NCI-H2227 (cell line): ENCODE data around the gene STK11.
"Not testable (repeated sequence)": the region's sequence is repeated elsewhere in the genome, so short reads cannot be mapped to it uniquely, and the experiment has no call there.

Experiments used
- DNase-seq: peaks from one replicate; lab custom pipeline; 2025; ENCODE audit not compliant: unreplicated experiment; lab: John Stamatoyannopoulos, UW

The STK11 gene

DNA sequence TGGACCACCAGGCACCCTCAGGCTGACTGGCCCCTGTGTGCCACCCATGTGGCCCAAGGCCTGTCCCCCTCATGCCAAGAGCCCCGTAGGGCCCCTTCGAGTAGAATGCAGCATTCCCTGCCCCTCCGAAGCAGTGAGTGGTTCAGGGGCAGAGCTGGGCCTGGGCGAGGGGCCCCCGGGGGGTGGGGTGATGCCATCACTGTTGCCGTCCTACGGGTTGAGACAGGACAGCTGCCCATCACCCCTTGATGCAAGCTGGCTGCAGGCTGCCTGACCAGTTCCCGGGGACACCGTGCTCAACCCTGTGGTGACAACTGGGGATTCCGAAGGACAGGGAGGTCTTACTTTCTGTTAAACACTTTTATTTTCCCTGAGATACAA is 36.2 kb upstream of the STK11 start:
- no peak for DNase-seq

DNA sequence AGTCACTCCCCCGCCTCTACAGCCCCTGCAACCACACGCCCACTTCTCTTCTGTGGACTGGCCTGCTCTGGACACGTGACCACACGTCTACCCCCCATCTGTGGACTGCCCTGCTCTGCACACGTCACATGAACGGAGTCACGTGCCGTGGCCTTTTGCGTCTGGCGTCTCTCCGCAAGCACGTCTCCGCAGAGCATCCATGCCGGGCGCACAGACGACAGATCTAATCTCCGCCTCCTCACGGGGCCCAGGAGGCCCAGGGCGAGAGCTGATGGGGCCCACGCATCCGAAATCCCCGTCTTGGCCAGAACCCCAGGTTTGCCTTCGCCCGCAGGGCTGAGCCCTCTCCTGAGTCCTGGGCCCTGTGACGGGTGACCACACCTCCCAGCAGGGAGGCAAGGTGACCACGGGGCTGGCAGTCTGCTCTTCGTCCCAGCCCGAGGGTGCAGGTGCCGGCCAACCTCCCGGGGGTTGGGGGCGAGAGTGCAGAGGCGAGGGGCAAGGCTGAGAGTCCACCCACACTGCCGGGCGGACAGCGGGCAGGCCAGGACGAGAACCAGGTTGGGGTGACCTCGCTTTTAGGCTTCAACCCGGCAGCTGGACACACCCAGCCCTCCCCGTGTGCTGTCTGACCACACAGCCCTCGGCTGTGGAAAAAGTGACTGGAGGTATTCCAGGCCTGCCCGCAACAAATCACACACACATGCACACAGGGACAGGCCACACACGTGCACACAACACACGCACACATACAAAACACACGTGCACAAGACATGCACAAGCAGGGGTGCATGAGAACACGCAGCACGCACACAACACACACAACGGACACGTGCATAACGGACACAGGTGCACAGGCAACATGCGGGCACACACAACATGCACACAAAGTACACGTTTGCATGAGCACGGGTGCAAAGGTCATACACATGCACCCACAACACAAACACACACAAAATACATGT is 35.4 kb upstream of the STK11 start:
- no peak for DNase-seq

DNA sequence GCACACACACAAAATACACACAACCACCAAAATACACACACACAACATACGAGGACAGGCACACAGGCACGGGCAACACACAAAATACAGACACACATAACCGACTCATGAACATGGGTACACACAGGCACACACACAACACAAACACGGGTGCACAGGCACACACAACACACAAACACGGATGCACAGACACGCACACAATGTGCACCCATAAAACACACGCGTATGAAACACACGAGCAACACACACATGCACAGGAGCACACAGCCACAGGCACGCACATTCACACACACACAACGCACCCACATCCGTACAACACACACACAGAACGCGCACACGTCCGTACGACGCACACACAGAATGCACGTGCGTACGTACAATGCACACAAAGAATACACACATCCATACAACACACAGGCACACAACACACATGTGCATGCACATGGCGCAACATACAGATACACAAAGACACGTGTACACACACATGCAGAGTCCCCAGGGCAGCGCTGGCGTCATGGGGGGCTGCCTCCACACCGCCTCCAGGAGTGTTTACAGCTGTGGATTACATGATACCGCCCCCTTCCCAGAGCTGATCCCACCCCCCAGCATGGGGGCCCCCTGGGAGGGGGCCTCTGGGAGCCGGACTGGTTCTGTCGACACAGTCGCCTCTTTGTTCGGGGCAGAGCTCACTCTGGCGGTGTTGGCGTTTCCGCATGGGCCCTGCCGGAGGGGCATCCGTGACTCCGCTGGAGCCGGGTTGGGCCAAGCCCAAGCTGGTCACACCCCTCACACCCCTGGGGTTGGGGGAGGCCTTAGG is 34.4 kb upstream of the STK11 start:
- no peak for DNase-seq

DNA sequence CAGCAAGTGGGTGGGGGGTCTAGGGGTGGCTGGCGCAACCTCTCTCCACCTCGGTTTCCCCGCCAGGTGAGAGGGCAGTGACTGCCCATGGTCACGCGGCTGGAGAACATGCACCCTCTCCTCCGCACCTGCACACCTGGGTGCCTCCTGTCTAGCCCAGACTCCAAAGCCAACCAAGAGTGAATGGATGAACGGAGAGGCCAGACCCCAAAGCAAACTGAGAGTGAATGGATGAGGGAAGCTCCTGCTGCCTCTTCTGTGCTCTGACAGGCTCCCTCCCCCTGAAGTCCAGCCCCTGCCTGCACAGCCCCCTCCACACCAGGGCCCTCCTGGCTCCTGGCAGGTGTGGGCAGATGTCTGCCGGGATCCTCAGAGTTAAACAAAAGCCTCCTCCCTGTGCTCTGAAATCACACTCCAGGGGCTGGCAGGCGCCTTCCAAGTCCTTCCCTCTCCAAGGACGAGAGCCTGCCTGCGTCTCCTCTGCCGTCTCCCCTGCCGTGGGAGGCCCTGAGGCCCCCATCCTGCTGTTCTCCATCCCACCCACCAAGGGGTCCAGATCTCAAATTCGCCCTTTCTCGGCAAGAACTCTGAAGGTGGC is 33.7 kb upstream of the STK11 start:
- peak; percentile 29 for DNase-seq

DNA sequence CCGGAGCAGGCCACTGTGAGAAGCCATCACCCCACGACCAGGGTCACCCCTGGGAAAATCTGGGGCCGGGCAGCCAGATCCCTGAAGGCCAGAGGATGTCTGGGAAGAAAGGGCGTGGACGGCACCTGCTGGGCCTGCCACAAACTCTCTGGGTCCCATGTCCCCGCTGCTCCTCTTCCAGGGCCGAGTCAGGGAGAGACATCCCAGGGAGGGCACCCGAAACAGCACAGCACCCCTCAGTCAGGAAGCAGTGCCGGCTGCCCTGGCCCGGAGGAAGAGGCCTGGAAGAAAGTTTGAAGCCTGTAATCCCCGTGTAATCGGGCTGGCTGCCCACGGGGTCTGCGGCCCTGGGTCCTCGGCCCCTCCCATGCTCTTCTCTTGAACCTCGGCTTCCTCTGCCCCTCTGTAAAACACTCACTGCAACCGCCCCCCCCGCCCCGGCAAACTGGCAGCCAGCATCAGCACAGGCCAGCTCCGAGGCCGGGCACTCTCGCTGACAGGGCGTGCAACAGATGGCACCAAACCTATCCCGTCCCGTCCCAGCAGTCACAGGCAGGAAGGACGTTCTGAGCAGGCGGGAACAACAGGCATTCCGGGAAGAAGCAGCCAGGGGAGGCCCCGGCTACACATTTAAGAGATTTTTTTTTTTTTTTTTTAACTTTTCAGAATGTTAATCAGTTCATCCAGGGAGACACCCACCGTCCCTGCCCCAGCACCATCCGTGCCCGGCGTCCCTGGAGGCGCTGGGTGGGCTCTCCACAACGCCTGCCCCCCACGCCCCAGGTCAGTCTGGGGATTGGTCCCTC is 33.0 kb upstream of the STK11 start:
- no peak for DNase-seq

DNA sequence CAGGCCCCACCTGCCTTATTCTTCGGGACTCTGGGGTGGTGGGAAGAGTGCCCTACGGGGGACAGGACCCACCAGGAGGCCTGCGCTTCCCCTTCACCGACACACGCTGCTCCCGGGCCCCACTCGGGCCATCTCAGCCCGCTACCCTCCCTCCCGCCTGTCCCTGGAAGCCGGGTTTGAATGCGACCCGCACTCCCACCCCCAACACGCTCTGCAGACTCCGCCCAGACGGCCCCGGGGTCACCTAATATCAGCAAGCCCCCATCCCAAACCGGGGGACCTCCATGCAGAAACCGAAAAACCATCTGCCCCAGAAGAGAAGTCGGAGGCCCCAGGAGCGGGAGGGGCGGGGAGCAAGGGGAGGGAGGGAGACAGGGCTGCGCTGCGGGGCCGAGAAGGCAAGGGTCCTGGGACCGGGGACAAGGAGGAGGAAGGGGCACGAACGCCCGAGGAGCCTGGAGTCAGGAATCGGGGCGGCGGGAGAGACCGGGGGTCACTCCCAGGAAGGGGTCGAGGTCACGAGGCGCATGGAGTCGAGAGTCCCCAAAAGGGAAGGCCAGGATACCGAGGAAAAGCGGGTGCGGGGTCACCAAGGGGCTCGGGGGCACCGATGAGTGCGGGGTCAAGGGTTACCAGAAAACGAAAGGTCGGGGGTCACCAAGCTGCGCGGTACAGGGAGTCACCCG is 32.3 kb upstream of the STK11 start:
- DNase-seq: no peak

DNA sequence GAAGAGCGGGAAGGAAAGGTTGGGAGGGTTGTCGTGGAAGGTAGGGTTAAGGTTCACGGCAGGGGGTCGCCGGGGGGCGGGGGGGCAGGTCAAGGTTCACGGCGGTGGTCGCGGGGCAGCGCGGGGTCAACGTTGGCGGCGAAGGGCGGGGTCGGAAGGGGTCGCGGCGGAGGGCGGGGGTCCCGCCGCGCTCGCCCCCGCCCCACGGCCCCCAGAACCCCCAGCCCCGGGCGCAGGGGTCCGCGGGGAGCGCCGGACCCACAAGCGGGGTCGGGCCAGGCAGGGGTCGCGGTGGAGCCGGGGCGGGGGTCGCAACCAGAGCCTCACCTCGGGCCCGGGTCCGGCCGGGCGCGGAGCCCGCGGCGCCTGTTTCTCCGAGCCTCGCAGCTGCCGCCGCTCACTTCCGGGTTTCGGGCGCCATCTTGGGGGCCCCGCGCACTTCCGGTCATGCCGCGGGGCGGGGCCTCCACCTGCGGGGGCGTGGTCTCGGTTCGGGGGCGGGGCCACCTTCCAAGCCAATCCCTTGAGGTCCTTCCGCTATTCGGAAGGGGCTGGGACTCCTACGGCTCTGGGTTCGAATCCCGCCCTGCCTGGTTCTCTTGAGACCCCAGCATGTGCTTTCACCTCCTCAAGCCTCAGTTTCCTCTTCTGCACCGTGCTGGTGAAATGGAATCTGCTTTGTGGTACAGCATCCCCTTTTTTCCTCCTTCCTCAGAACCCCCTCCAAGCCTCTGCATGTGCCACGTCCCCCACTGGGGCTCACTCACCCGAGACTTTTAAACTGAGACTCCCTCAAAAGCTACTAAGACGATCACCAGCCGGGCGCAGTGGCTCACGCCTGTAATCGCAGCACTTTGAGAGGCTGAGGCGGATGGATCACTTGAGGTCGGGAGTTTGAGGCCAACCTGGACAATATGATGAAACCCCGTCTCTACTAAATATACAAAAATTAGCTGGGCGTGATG is 31.5 kb upstream of the STK11 start, which contains the start of gene SBNO2:
SBNO2 (minus strand) TSS at position 424 of the 965 bp plus-strand sequence. CDS start 19,992 bp downstream, outside the sequence.
- DNase-seq: peak; percentile 87

DNA sequence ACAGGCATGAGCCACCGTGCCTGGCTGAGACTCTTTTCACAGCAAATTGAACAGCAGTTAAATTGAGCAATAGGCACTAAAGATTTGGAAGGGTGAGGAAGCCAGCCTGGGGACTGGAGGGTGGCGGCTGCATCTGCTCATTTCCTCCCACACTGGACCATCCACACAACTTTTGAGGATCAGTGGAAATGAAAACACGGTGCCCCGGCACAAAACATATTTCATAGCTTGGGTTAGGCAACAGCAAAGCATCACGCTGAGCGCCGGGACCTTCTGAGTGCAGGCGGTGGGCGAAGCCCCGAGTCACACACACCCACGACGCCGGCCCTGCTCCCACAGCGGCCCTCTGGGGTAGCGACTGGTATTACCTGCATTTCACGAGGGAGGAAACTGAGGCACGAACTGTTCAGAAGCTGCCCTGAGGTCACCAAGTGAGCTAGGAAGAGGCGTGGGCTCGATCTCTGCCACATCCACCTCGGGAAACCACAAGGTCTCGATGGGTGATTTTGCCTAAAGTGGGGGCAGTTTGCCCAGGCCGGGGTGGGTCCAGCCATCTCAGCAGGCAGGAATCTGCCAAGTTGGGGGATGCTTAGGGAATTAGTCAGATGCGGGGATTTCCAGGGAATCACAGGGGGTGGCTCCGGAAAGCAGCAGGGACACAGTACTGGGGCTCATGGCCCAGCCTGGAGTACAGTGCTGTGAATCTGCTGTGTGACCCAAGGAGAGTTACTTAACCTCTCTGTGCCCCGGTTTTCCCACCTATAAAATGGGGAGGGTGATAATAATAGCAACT is 28.1 kb upstream of the STK11 start:
- DNase-seq: no peak

DNA sequence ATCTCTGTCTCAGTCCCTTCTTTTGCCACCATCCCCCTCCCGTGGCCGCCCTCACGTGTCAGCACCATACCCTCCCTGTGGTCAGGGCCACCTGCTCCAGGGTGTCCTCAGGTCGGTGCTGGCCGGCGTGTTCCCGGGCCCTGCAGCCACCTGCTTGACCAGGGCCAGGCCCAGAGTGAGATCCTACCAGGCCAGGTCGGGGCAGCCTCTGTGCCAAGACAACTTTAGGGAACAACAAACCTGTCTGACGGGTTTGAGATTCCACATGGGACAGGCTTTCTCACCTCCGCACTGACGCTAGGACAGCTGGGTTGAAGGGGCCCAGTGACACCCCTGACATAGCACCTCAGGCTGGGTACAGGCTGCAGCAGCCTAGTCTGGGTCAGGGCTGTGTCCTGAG is 24.0 kb upstream of the STK11 start:
- DNase-seq: no peak

DNA sequence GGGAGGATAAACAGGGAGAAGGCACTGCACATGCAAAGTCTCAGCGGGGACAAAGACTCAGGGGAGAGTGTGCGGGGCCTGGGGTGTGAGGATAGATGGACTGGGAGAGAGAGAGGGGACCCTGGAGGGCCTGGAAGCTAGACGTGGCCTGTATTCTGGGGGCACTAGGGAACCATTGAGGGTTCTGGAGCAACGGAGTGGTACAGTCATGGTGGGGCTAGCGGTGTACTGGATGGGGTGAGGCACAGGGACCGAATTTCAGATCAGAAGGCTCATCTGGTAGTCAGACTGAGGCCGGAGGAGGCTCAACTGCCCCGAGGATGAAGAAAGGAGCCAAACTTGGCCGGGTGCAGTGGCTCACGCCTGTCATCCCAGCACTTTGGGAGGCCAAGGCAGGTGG is 23.5 kb upstream of the STK11 start:
- no peak for DNase-seq

DNA sequence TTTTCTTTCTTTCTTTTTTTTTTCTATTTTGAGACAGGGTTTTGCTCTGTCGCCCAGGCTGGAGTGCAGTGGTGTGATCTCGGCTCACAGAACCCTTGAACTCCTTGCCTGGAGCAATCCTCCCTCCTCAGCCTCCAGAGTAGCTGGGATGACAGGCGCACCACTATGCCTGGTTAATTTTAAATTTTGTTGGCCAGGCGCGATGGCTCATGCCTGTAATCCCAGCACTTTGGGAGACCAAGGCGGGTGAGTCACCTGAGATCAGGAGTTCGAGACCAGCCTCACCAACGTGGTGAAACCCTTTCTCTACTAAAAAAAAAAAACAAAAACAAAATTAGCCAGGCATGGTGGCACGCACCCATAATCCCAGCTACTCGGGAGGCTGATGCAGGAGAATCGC is 22.9 kb upstream of the STK11 start:
- DNase-seq: no peak

DNA sequence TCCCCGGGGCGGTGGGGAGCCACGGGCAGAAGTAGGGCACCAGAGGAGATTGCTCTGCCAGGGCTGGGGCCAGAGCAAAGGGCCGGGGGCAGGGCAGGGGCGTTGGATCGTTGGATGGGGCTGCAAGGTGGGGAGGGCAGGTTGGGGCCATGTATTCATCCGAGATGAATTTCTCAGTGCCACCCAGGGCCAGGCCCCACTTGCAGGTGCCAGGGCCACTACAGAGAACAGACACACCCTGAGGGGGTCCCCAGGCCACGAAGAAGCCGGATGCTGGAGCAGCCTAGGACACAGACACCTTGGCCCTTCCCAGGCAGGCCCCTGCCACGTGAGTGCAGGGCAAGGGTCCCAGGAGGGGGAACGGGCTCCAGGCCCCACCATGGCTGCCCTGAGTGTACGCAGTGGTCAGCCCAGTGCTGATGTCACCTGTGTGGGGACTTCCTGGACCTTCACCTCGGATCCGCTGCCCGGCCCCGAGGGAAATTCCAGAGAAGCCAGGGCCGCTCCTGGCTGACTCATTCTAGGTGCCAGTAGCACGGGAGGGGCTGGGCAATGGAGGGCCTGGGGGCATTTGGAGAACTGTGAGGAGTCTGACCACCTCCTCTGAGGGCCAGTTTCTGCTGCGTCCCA is 21.9 kb upstream of the STK11 start:
- no peak for DNase-seq

DNA sequence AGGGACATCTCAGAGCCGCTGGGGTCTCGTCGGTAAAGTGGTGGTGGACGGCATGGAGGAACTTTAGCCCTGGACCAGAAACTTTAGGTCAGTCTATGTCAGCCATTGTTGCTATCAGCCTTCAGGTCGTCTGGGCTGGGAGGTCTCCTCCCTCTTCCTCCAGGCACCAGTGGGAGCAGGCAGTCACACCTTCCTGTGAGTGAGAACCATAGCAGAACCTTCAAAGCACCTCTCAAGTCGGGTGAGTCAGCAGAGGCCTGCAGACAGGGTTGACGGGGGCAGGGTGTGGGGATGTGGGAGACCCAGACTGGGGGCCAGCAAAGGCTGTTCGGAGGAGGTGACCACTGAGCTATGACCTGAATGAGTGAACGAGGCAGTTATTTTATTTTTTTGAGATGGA is 16.2 kb upstream of the STK11 start:
- no peak for DNase-seq

DNA sequence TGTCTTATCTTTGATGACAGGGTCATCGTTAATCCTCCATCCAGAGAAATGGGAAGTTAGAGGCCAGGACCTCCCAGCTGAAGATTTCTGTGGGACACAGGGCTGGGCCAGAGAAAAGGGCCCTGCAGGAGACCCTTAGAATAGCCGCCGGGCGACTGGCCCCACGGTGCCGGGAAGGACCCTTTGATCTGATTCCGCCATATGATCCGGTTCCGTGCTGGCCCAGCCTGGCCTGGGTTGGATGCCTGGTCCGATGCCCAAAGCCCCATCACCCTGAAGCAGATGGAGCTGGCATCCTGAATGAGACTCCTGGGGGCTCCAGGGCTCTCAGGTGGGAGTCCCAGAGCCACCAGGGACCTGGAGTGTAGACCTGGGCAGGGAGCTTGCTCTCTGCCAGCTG is 6.0 kb upstream of the STK11 start:
- DNase-seq: no peak

DNA sequence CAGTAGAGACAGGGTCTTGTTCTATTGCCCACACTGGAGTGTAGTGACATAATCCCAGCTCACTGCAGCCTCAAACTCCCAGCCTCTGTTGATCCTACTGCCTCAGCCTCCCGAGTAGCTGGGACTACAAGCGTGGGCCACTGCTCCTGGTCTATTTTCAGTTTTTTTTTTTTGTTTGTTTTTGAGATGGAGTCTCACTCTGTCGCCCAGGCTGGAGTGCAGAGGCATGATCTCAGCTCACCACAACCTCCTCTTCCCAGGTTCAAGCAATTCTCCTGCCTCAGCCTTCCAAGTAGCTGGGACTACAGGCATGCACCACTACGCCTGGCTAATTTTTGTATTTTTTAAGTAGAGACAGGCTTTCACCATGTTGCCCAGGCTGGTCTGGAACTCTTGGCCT is 5.0 kb upstream of the STK11 start:
- not testable (repeated sequence) for DNase-seq

DNA sequence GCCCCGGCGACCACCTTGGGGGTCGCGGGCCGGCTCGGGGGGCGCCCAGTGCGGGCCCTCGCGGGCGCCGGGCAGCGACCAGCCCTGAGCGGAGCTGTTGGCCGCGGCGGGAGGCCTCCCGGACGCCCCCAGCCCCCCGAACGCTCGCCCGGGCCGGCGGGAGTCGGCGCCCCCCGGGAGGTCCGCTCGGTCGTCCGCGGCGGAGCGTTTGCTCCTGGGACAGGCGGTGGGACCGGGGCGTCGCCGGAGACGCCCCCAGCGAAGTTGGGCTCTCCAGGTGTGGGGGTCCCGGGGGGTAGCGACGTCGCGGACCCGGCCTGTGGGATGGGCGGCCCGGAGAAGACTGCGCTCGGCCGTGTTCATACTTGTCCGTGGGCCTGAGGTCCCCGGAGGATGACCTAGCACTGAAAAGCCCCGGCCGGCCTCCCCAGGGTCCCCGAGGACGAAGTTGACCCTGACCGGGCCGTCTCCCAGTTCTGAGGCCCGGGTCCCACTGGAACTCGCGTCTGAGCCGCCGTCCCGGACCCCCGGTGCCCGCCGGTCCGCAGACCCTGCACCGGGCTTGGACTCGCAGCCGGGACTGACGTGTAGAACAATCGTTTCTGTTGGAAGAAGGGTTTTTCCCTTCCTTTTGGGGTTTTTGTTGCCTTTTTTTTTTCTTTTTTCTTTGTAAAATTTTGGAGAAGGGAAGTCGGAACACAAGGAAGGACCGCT is 729 bp downstream of the STK11 start:
- DNase-seq: no peak

DNA sequence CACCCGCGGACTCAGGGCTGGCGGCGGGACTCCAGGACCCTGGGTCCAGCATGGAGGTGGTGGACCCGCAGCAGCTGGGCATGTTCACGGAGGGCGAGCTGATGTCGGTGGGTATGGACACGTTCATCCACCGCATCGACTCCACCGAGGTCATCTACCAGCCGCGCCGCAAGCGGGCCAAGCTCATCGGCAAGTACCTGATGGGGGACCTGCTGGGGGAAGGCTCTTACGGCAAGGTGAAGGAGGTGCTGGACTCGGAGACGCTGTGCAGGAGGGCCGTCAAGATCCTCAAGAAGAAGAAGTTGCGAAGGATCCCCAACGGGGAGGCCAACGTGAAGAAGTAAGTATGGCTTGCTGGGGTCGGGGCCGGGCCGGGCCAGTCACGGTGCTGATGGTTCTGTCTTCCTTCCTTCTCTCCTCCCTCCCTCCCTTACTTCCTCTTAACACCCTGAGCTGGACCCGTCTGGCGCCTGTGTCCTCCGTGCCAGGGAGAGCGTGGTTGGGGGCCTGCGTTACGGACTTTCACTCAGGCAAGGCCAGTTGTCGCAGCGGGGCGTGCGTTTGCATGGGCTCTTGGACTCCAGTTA is 1.4 kb downstream of the STK11 start:
- DNase-seq: no peak
